H1 (cell line): ENCODE results near the gene KIAA1143.

Source experiments
- CTCF ChIP-seq, 3 experiments: IDR thresholded peaks; 1 replicate in 2 of 3; 2 replicates in 1 of 3; pipeline versions ENCODE4 v1.5.1 to v1.6.1; 2011; ENCODE audit warnings: low read length in 3 of 3, mild to moderate bottlenecking in 3 of 3, inconsistent platforms in 2 of 3, low read depth in 1 of 3, moderate library complexity in 1 of 3; ENCODE audit not compliant: insufficient read depth in 1 of 3; ENCODE audit errors: control extremely low read depth in 1 of 3
- EP300 ChIP-seq, 2 experiments: IDR thresholded peaks; 1 replicate in 1 of 2; 2 replicates in 1 of 2; pipeline ENCODE4 v1.6.1; 2011 to 2012; ENCODE audit warnings: low read depth in 2 of 2, low read length in 2 of 2, mild to moderate bottlenecking in 2 of 2, borderline replicate concordance in 1 of 2, inconsistent platforms in 1 of 2, moderate library complexity in 1 of 2
- POLR2A ChIP-seq, 2 experiments: IDR thresholded peaks; 1 replicate in 1 of 2; 2 replicates in 1 of 2; pipeline ENCODE4 v1.6.1; 2011; ENCODE audit warnings: low read depth in 2 of 2, low read length in 2 of 2, mild to moderate bottlenecking in 2 of 2; ENCODE audit errors: control extremely low read depth in 1 of 2

DNA sequence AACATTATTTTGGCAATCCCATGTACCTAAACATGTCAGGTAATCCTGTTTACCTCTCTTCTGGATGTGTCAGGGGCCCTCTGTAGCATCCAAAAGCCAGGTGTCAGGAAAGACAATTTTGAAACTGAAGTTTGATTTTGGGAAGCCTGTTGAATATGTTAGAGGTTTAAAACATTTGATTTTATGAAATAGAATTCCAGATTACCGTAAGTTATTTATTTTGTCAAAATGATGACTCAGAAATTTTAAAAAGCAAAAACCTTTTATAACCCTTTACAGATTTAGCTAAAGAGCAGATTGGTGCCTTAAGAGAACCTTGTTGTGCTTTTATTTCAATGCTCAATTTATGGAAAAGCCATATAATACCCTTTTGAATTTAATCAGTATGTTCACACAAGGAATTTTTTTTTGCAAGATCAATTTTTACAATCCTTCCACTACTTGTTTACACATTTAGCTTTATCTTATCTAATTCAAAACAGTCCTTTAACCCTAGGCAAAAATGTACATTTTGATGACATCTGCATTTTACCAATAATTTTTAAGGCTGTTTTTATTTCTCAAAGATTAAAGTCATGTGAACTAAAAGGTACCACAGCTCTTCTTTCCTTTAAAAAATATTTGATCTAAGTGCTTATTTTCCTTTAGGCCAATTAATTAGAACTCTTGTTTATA is 10.1 kb upstream of the KIAA1143 start:
- no peak for TF ChIP-seq CTCF (IDR thresholded peaks at IDR 0.05; ENCODE audit: control extremely low read depth in 1 of 3, insufficient read depth in 1 of 3, low read depth in 1 of 3, low read length in 3 of 3)
- no peak for TF ChIP-seq EP300 (IDR thresholded peaks at IDR 0.05; ENCODE audit: borderline replicate concordance in 1 of 2, low read depth in 2 of 2, low read length in 2 of 2)
- TF ChIP-seq POLR2A (IDR thresholded peaks at IDR 0.05; ENCODE audit: control extremely low read depth in 1 of 2, low read depth in 2 of 2, low read length in 2 of 2), result no peak
